Testis (tissue), 3 donors: Measurements from ENCODE around the gene TGM3. TPM values are rescaled to one million over a fixed set of nuclear protein-coding genes. Genes with fewer than 3 reads are reported as not detected.

ENCODE experiments used
- DNase-seq: peaks from one replicate; pipeline ENCODE4 v3.0.0-alpha.2; 2019
- H3K27ac ChIP-seq, 2 donors: fragments of 200-600 bp; sonication (generic); one replicate each; pipeline ENCODE4 v1.5.1; 2019
- H3K27me3 ChIP-seq: fragments of 200-600 bp; sonication (generic); one replicate; pipeline ENCODE4 v1.5.1; 2019
- H3K36me3 ChIP-seq: fragments of 200-600 bp; sonication (generic); one replicate; pipeline ENCODE4 v1.5.1; 2017; ENCODE audit warnings: low read depth; ENCODE audit errors: missing control alignments
- H3K4me1 ChIP-seq: fragments of 200-600 bp; sonication (generic); one replicate; pipeline ENCODE4 v1.5.1; 2019
- H3K4me3 ChIP-seq, 2 donors: fragments of 200-600 bp; sonication (generic); one replicate each; pipeline ENCODE4 v1.5.1; 2017 to 2019
- H3K9me3 ChIP-seq: fragments of 200-600 bp; sonication (generic); one replicate; pipeline ENCODE4 v1.5.1; 2017
- POLR2A ChIP-seq: fragments of 450-650 bp; IDR thresholded peaks from one replicate; pipeline ENCODE4 v1.6.1; 2017; ENCODE audit warnings: antibody characterized with exemption, mild to moderate bottlenecking, moderate library complexity
- WGBS, 2 donors: methylation state at CpG; one replicate each; pipeline ENCODE4 v1.1.5; 2018; 5-methylcytosine and 5-hydroxymethylcytosine counted together
- intact Hi-C: fragments of 100-400 bp; cut with DNase I; formaldehyde crosslinking; loops from one replicate; pipeline ENCODE4 v1.15.1; 2023; ENCODE audit warnings: low total_unique reads
- polyA plus RNA-seq: library from polyadenylated mRNA; stranded (reverse); fragments of 350-450 nt; fragmentation: Illumina TruSeq; extraction: RNeasy Lipid Tissue Mini Kit (QIAGEN cat#74804); gene quantifications from one replicate; pipeline ENCODE4 v1.2.3, GENCODE V29; 2014; ENCODE audit warnings: low read depth, low replicate concordance; ENCODE audit not compliant: insufficient read depth
- total RNA-seq, 2 donors: library from RNA; depleted of rRNA; stranded (reverse); fragments of >200 nt; gene quantifications; one replicate each; pipeline ENCODE4 v1.2.3, GENCODE V29; 2016
- TF ChIP-seq, protein P1 (sequence below), 3 experiments: fragments of 450-650 bp in 2 of 3; fragments of 200-600 bp in 1 of 3; sonication (generic) in 1 of 3; IDR thresholded peaks; one replicate each; pipeline ENCODE4 v1.5.1; 2016 to 2019; ENCODE audit warnings: antibody characterized with exemption in 3 of 3, mild to moderate bottlenecking in 2 of 3, moderate library complexity in 1 of 3

Gene TGM3
- total and polyA plus RNA-seq, 3 donors from 2014 or later: 2.6 to 4.9 (median 3.1) TPM

DNA sequence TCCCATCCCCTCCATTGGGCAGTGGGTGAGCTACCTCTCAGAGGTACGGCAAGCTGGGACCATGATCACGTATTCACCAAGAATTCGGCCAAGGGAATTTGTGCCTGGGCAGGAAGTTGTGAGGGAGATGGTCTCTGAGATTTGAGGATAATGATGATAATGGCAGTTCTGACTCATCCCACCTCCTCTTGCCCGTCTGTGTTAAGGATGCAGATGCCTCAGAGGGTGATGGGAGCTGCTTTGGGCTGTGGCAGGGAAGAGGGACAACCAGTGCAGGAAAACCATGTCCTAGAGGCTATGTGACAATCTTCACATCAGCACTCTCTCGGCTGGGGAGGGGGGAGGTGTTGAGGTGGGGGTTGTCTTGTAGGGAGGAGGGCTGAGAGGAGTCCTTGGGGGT lies 89.2 kb downstream of the TGM3 start:
- no peaks in the 10 kb centered on the region for H3K27me3 ChIP-seq
- no peaks in the 10 kb centered on the region for H3K4me1 ChIP-seq
- intact Hi-C loops: no loop called here
- no peak overlapping the region for H3K4me3 ChIP-seq
- no peak overlapping the region for H3K27ac ChIP-seq
- no peak for DNase-seq
- no peak for TF ChIP-seq POLR2A
- TF ChIP-seq, protein P1, sequence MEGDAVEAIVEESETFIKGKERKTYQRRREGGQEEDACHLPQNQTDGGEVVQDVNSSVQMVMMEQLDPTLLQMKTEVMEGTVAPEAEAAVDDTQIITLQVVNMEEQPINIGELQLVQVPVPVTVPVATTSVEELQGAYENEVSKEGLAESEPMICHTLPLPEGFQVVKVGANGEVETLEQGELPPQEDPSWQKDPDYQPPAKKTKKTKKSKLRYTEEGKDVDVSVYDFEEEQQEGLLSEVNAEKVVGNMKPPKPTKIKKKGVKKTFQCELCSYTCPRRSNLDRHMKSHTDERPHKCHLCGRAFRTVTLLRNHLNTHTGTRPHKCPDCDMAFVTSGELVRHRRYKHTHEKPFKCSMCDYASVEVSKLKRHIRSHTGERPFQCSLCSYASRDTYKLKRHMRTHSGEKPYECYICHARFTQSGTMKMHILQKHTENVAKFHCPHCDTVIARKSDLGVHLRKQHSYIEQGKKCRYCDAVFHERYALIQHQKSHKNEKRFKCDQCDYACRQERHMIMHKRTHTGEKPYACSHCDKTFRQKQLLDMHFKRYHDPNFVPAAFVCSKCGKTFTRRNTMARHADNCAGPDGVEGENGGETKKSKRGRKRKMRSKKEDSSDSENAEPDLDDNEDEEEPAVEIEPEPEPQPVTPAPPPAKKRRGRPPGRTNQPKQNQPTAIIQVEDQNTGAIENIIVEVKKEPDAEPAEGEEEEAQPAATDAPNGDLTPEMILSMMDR (IDR thresholded peaks at IDR 0.05): no peak
- H3K36me3 ChIP-seq: no peaks in the 10 kb centered on the region
- WGBS, 2 donors: 64 to 74% methylated on average over 5 of the region's 5 CpGs
- H3K9me3 ChIP-seq: no peaks in the 10 kb centered on the region

DNA sequence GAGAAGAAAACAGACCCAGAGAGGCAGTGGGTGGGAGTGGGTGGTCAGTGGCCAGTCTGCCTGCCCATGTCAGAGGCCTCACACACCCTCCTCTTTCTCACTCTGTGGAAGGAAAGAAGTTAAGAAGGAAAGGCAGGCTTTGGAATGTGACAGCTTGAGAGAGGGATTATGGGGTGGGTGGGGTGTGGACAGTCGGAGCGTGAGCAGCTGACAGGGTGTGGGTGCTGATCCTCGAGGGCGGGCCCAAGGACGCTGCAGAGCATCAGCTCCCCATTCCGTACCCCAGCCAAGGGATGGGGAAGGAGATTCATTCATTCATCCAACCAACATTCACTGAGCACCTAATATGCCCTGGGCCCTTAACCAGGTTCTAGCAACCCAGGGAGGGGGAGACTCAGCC lies 89.7 kb downstream of the TGM3 start:
- intact Hi-C loops: no loop called here
- Histone ChIP-seq H3K27me3 (no peaks in the 10 kb centered on the region), H3K4me3 (no peak overlapping the region), H3K4me1 (no peaks in the 10 kb centered on the region), H3K27ac (no peak overlapping the region), H3K9me3 (no peaks in the 10 kb centered on the region), H3K36me3 (no peaks in the 10 kb centered on the region)
- TF ChIP-seq POLR2A: no peak
- TF ChIP-seq, protein P1 (IDR thresholded peaks at IDR 0.05): no peak
- 62 to 64% methylated on average over 6 of the region's 6 CpGs for WGBS, 2 donors
- no peak for DNase-seq

DNA sequence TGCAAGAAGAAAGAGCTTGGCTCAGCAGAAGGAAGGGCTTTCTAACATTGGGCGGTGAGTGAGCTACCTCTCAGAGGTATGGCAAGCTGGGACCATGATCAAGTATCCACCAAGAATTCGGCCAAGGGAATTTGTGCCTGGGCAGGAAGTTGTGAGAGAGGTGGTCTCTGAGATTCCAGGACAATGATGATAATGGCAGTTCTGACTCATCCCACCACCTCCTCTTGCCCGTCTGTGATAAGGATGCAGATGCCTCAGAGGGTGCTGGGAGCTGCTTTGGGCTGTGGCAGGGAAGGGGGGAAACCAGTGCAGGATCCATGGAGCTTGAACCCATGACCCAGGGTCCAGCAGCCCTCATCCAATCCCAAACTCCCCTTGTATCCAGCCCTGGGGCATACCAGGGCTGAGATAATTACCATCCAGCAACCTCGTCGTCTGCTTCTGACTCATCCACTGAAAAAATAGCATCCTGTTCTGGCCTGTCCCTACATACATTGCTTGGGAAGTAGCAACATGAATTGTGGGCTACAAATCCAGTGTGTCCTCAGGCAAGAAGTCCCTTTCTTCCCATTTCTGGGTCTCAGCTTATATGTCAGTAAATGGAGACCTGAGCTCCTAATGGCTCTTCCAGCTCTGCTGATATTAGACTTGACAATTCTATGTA lies 90.8 kb downstream of the TGM3 start:
- Histone ChIP-seq H3K4me3 (no peak overlapping the region), H3K27me3 (no peaks in the 10 kb centered on the region), H3K36me3 (no peaks in the 10 kb centered on the region), H3K4me1 (no peaks in the 10 kb centered on the region), H3K9me3 (no peaks in the 10 kb centered on the region), H3K27ac (no peak overlapping the region)
- intact Hi-C loops: no loop called here
- WGBS, 2 donors: 75 to 80% methylated on average over 5 of the region's 5 CpGs
- TF ChIP-seq, protein P1 (IDR thresholded peaks at IDR 0.05): no peak
- TF ChIP-seq POLR2A: no peak
- DNase-seq: no peak

DNA sequence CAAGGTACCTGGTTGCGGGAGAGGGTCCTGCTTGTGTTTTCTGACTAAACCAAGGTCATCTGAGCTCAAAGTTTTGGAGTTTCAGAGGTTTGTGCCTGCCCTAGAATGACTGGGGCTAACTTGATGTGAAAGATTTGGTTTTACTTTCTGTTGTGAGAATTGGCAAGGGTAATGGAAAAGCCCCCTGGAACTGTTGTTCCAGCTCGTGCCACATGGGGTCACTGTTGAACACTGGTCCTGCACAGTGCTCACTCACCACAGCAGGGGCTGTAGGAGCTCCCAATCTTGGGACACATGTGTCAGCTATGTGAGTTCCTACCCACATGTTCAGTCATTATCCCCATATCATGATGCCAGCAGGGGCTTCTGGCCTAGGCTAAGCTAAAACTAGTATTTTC lies 91.4 kb downstream of the TGM3 start:
- WGBS, 2 donors: 52 to 65% methylated on average over 2 of the region's 2 CpGs
- intact Hi-C loops: no loop called here

More for the DNA sequence above, 91.4 kb downstream of the TGM3 start:
- Histone ChIP-seq H3K27ac (no peak overlapping the region), H3K4me3 (no peak overlapping the region), H3K9me3 (no peaks in the 10 kb centered on the region), H3K36me3 (no peaks in the 10 kb centered on the region), H3K27me3 (no peaks in the 10 kb centered on the region), H3K4me1 (no peaks in the 10 kb centered on the region)
- DNase-seq: peak; percentile 44
- TF ChIP-seq, protein P1 (IDR thresholded peaks at IDR 0.05): peak in 1 of 3 experiments; percentile 40
- no peak for TF ChIP-seq POLR2A
